Measurements from ENCODE around the gene RAB40C. TPM values are rescaled to one million over a fixed set of nuclear protein-coding genes. Genes with fewer than 3 reads are reported as not detected.

The RAB40C gene
- total RNA-seq, 1 experiment from 2014 or later = 19.1 TPM

DNA sequence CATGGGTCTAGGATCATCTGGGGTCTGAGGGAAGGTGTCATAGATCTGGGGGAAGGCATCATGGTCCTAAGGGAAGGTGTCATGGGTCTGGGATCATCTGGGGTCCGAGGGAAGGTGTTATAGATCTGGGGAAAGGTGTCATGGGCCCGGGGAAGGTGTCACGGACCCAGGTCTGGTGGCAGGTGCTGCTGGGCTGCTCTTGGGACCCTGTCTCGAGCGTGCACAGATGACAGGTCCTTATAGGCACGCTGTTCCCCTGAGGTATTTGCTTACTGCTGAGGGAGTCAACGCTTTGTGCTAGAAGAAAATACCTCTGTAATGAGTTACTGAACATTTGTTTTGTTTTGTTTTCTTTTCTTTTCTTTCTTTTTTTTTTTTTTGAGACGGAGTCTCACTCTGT lies 1.4 kb downstream of the RAB40C start:
- no peaks in the 10 kb centered on the region for H3K27me3 Mint-ChIP-seq (ENCODE audit: insufficient read depth, unreplicated experiment)
- peak overlapping the region; percentile 62 for H3K4me3 ChIP-seq (ENCODE audit: low read depth, low read length)
- no peaks in the 10 kb centered on the region; the same call in 1 of the 2 replicates for H3K36me3 ChIP-seq (ENCODE audit: control insufficient read depth, insufficient read depth, low read length)
- intact Hi-C loops (cut with micrococcal nuclease; ENCODE audit: unreplicated experiment) = no loop called here
- peak in 1 of 2 experiments; percentile 25 for DNase-seq
- H3K9me3 Mint-ChIP-seq (ENCODE audit: unreplicated experiment) = no peaks in the 10 kb centered on the region
- H3K4me3 Mint-ChIP-seq (ENCODE audit: unreplicated experiment) = peak overlapping the region; percentile 75
- peaks cover 32% of the 10 kb centered on the region for H3K4me1 ChIP-seq
- POLR2A ChIA-PET = no interaction called here
- TF ChIP-seq, protein P1, sequence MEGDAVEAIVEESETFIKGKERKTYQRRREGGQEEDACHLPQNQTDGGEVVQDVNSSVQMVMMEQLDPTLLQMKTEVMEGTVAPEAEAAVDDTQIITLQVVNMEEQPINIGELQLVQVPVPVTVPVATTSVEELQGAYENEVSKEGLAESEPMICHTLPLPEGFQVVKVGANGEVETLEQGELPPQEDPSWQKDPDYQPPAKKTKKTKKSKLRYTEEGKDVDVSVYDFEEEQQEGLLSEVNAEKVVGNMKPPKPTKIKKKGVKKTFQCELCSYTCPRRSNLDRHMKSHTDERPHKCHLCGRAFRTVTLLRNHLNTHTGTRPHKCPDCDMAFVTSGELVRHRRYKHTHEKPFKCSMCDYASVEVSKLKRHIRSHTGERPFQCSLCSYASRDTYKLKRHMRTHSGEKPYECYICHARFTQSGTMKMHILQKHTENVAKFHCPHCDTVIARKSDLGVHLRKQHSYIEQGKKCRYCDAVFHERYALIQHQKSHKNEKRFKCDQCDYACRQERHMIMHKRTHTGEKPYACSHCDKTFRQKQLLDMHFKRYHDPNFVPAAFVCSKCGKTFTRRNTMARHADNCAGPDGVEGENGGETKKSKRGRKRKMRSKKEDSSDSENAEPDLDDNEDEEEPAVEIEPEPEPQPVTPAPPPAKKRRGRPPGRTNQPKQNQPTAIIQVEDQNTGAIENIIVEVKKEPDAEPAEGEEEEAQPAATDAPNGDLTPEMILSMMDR (IDR thresholded peaks at IDR 0.05; ENCODE audit: insufficient read depth in 1 of 2, low read depth in 1 of 2, low read length in 1 of 2, severe bottlenecking in 1 of 2, unreplicated experiment in 1 of 2) = no peak
- H3K9me3 ChIP-seq = no peaks in the 10 kb centered on the region
- peaks cover 37% of the 10 kb centered on the region for H3K36me3 Mint-ChIP-seq (ENCODE audit: insufficient read depth, unreplicated experiment)
- no peaks in the 10 kb centered on the region for H3K27me3 ChIP-seq (replicated peaks; ENCODE audit: control insufficient read depth, insufficient read depth, low read length)
- H3K4me1 Mint-ChIP-seq (ENCODE audit: low read depth, unreplicated experiment) = peaks cover 25% of the 10 kb centered on the region
- peak overlapping the region; percentile 37 for H3K27ac Mint-ChIP-seq (ENCODE audit: unreplicated experiment)
- CTCF ChIA-PET = no interaction called here
- BruUV-seq (replicated peaks) = no TSS peak

DNA sequence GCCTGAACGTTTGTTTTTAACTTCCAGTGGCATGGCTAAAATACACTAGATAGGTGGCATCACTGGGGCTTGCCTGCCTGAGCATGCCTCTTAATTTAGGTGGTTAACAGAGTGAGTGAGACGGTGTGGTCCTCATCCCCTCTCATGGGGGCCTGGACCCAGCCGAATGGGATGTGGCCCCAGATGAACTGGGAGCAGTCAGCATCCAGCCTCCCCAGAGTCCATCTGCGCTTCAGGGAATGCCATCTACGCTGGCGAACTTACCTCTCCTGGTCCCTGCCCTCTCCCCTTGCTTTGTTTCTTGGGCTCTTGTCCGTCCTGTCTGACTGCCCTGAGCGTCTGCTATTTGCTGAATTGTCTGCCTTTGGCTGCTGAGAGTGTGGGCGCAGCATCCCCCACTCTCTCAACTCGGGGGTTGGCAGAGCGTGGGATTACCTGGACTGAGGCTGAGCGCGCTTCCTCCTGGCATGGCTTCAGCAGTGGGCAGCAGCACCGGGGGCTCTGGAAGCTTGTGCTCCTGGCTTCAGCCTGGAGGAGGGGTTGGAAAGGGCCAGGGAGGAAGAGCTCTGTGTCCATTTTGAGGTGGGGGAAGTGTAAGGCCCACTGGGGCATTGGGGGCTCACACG lies 2.1 kb downstream of the RAB40C start:
- H3K4me1 Mint-ChIP-seq (ENCODE audit: low read depth, unreplicated experiment) = peaks cover 25% of the 10 kb centered on the region
- intact Hi-C loops (cut with micrococcal nuclease; ENCODE audit: unreplicated experiment) = no loop called here
- Histone ChIP-seq H3K4me1 (peaks cover 32% of the 10 kb centered on the region), H3K9me3 (no peaks in the 10 kb centered on the region), H3K4me3 (ENCODE audit: low read depth, low read length) (no peak overlapping the region), H3K27me3 (replicated peaks; ENCODE audit: control insufficient read depth, insufficient read depth, low read length) (no peaks in the 10 kb centered on the region), H3K36me3 (ENCODE audit: control insufficient read depth, insufficient read depth, low read length) (no peaks in the 10 kb centered on the region; the same call in 1 of the 2 replicates)
- ChIA-PET POLR2A (no interaction called here), CTCF (no interaction called here)
- DNase-seq = peak in 1 of 2 experiments; percentile 17
- BruUV-seq (replicated peaks) = no TSS peak
- TF ChIP-seq, protein P1 (IDR thresholded peaks at IDR 0.05; ENCODE audit: insufficient read depth in 1 of 2, low read depth in 1 of 2, low read length in 1 of 2, severe bottlenecking in 1 of 2, unreplicated experiment in 1 of 2) = no peak
- peaks cover 41% of the 10 kb centered on the region for H3K36me3 Mint-ChIP-seq (ENCODE audit: insufficient read depth, unreplicated experiment)
- no peaks in the 10 kb centered on the region for H3K27me3 Mint-ChIP-seq (ENCODE audit: insufficient read depth, unreplicated experiment)
- H3K4me3 Mint-ChIP-seq (ENCODE audit: unreplicated experiment) = peak overlapping the region; percentile 75
- H3K9me3 Mint-ChIP-seq (ENCODE audit: unreplicated experiment) = no peaks in the 10 kb centered on the region
- H3K27ac Mint-ChIP-seq (ENCODE audit: unreplicated experiment) = peak overlapping the region; percentile 66

DNA sequence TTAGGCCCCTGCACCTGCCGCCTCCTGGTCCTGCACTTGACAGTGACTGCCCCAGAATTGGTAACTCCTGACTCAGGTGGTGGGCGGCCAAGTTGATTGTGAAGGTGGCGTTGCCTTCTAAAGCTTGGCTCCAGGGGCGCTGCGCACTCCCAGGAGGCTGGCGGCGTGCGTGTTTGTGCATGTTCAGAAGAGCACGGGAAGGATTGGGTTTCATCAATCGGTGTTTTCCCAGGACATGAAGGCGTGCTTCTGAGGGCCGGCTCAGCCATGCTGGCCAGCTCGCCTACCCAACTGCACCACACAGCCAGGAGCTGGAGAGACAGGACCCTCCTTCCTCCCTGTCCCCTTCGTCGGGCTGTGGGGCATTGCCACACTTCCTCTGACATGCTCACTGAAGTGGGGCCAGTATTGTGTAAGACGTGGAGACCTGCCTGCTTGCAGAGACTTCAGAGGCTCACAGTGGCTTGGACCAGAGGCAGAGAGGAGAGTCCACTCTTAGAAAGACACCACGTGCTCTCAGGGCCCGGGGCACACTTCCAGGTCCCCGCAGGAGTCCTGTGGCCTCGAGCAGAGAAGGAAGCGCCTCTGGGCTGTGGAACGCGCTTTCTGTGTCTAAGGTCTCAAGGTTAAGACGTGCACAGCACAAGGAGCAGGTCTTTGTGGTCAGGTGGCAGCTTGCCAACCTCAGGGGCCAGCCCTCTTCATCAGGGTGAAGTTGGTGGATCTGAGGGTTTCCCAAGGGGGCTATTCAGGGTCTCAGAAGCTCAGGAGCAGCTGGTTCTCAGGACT lies 2.8 kb downstream of the RAB40C start:
- no peaks in the 10 kb centered on the region; the same call in 1 of the 2 replicates for H3K36me3 ChIP-seq (ENCODE audit: control insufficient read depth, insufficient read depth, low read length)
- intact Hi-C loops (cut with micrococcal nuclease; ENCODE audit: unreplicated experiment) = no loop called here
- ChIA-PET POLR2A (interaction anchor here (1.2 kb wide), 1 partner anchor 56 kb away, joined by 4 read pairs; the partner anchor contains the start of gene WDR90), CTCF (interaction anchor here (0.6 to 1.0 kb wide), 3 partner anchors 9 to 88 kb away, joined by 3 to 6 read pairs (median 3); partner anchors contain the start of gene MCRIP2)
- Mint-ChIP-seq H3K27ac (ENCODE audit: unreplicated experiment) (peak overlapping the region; percentile 66), H3K27me3 (ENCODE audit: insufficient read depth, unreplicated experiment) (no peaks in the 10 kb centered on the region), H3K4me1 (ENCODE audit: low read depth, unreplicated experiment) (peaks cover 25% of the 10 kb centered on the region), H3K4me3 (ENCODE audit: unreplicated experiment) (peak overlapping the region; percentile 75), H3K9me3 (ENCODE audit: unreplicated experiment) (no peaks in the 10 kb centered on the region), H3K36me3 (ENCODE audit: insufficient read depth, unreplicated experiment) (peaks cover 37% of the 10 kb centered on the region)
- no TSS peak for BruUV-seq (replicated peaks)
- TF ChIP-seq, protein P1 (IDR thresholded peaks at IDR 0.05; ENCODE audit: insufficient read depth in 1 of 2, low read depth in 1 of 2, low read length in 1 of 2, severe bottlenecking in 1 of 2, unreplicated experiment in 1 of 2) = no peak
- peaks cover 31% of the 10 kb centered on the region for H3K4me1 ChIP-seq
- H3K4me3 ChIP-seq (ENCODE audit: low read depth, low read length) = no peak overlapping the region
- no peaks in the 10 kb centered on the region for H3K9me3 ChIP-seq
- peak in 1 of 2 experiments; percentile 48 for DNase-seq
- H3K27me3 ChIP-seq (replicated peaks; ENCODE audit: control insufficient read depth, insufficient read depth, low read length) = no peaks in the 10 kb centered on the region

Data from Caco-2 (cell line).